ENCODE data around the gene PRSS27. TPM values are rescaled to one million over a fixed set of nuclear protein-coding genes. Genes with fewer than 3 reads are reported as not detected.
A peak's percentile ranks its signal among the peaks of the same experiment; 100 is the strongest.

Gene PRSS27
- total and polyA plus RNA-seq, 2 of the 8 experiments (the other 6 are each of a cell fraction or from before 2014, with no cell fraction given) = 1.3 to 7.5 TPM

- TF ChIP-seq RFX5 (IDR thresholded peaks at IDR 0.05; ENCODE audit: borderline replicate concordance, low read depth, low read length) (no peak), YY1 (IDR thresholded peaks at IDR 0.05; ENCODE audit: low read depth, low read length) (no peak), KDM5A (IDR thresholded peaks at IDR 0.05; ENCODE audit: low read length) (no peak), CBX8 (IDR thresholded peaks at IDR 0.05; ENCODE audit: borderline replicate concordance, low read depth, low read length) (no peak), KDM4A (IDR thresholded peaks at IDR 0.05; ENCODE audit: low read depth, low read length, severe bottlenecking) (peak; percentile 68), RAD21 (IDR thresholded peaks at IDR 0.05 in 1 of 2, conservative IDR thresholded peaks at IDR 0.05 in 1 of 2; ENCODE audit: low read depth in 2 of 2, low read length in 2 of 2) (no peak), MAX (IDR thresholded peaks at IDR 0.05) (no peak; the same call in 1 of the 2 replicates), TEAD4 (IDR thresholded peaks at IDR 0.05; ENCODE audit: low read depth, low read length) (no peak), CREB1 (IDR thresholded peaks at IDR 0.05) (peak; percentile 84), BRCA1 (IDR thresholded peaks at IDR 0.05; ENCODE audit: low read depth, low read length) (no peak), EP300 (IDR thresholded peaks at IDR 0.05; ENCODE audit: borderline replicate concordance in 1 of 2, low read depth in 2 of 2, low read length in 2 of 2) (no peak), CTBP2 (IDR thresholded peaks at IDR 0.05; ENCODE audit: borderline replicate concordance, insufficient read depth, insufficient read length, low read length) (no peak), SP2 (IDR thresholded peaks at IDR 0.05; ENCODE audit: low read length) (no peak), GABPA (IDR thresholded peaks at IDR 0.05; ENCODE audit: borderline replicate concordance, insufficient read depth, low read length) (no peak), SAP30 (IDR thresholded peaks at IDR 0.05; ENCODE audit: insufficient read depth, insufficient replicate concordance, low read length) (no peak)
- TF ChIP-seq, protein P1, sequence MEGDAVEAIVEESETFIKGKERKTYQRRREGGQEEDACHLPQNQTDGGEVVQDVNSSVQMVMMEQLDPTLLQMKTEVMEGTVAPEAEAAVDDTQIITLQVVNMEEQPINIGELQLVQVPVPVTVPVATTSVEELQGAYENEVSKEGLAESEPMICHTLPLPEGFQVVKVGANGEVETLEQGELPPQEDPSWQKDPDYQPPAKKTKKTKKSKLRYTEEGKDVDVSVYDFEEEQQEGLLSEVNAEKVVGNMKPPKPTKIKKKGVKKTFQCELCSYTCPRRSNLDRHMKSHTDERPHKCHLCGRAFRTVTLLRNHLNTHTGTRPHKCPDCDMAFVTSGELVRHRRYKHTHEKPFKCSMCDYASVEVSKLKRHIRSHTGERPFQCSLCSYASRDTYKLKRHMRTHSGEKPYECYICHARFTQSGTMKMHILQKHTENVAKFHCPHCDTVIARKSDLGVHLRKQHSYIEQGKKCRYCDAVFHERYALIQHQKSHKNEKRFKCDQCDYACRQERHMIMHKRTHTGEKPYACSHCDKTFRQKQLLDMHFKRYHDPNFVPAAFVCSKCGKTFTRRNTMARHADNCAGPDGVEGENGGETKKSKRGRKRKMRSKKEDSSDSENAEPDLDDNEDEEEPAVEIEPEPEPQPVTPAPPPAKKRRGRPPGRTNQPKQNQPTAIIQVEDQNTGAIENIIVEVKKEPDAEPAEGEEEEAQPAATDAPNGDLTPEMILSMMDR (IDR thresholded peaks at IDR 0.05; ENCODE audit: control extremely low read depth in 1 of 3, insufficient read depth in 1 of 3, low read depth in 1 of 3, low read length in 3 of 3) = no peak
These were observed 46.7 kb downstream of the PRSS27 start (continued) for GRCh38 chr16:2673066-2673999.
